ENCODE measurements around the gene HSPG2. TPM values are rescaled to one million over a fixed set of nuclear protein-coding genes. Genes with fewer than 3 reads are reported as not detected.
A peak's percentile ranks its signal among the peaks of the same experiment; 100 is the strongest.
"Not testable (repeated sequence)": the region's sequence is repeated elsewhere in the genome, so short reads cannot be mapped to it uniquely, and the experiment has no call there.

Gene HSPG2
- total RNA-seq, 1 experiment from 2014 or later = 35.1 TPM

DNA sequence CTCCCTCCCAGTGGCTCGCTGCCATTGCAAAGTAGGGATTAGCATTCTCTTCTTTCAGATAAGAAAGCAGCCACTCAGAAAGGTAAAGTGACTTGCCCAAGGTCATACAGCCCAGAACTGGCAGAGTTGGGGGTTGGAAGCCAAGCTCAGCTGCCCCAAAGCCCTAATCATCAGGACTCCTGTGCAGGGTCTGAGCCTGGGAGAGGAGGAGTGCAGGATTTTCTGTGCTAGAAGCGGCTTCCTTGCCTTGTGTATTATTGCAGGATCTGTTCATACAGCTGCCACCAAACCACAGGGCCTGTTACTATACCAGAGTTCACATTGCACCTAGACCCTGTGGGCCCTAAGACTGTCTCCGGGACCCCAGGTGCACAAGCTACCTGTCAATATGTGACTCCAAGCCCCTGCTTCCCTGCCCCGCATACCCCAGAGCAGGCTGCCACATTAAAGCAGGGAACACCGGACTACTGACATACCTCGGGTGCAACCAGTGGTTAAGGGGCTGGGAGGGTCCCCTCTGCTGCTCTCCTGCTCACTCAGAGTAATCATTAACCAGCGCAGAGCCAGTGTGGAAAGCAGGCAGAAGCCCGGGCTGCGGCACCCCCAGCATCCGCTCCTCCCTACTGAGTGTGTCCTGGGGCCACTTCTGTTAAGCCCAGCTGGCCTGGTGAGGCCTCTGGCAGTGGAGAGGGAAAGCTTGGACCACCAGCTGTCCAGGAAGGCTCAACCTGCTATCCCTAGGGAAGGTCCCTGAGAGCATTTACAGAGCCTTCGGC, 15.8 kb downstream of the HSPG2 start:
- ATAC-seq (no peak), DNase-seq (no peak)
- Histone ChIP-seq H3K9ac (ENCODE audit: low read length) (no peak overlapping the region), H3K79me2 (ENCODE audit: low read length) (0 out of 2 replicates have a peak, but pooled peaks cover 6% of the 10 kb centered on the region), H3K4me2 (ENCODE audit: low read length) (no peak overlapping the region), H3K4me3 (ENCODE audit: low read length) (no peak overlapping the region), H3K27ac (ENCODE audit: low read length) (no peak overlapping the region), H3F3A (ENCODE audit: low read length, unreplicated experiment) (no peaks in the 10 kb centered on the region), H3K9me2 (replicated peaks; ENCODE audit: low read length) (no peaks in the 10 kb centered on the region), H4K20me1 (ENCODE audit: low read length) (no peaks in the 10 kb centered on the region), H3K27me3 (ENCODE audit: low read length) (no peaks in the 10 kb centered on the region), H3K9me3 (ENCODE audit: low read length) (no peaks in the 10 kb centered on the region), H3K4me1 (ENCODE audit: insufficient read depth, low read length) (peaks cover 8% of the 10 kb centered on the region; the same call in 1 of the 2 replicates), H2AFZ (ENCODE audit: low read length) (no peak overlapping the region), H3K36me3 (ENCODE audit: low read depth, low read length) (no peaks in the 10 kb centered on the region)
- TF ChIP-seq EZH2 (IDR thresholded peaks at IDR 0.05; ENCODE audit: low read length, unreplicated experiment) (no peak), EZH2phosphoT487 (IDR thresholded peaks at IDR 0.05; ENCODE audit: borderline replicate concordance, low read length) (no peak)
- TF ChIP-seq, protein P1, sequence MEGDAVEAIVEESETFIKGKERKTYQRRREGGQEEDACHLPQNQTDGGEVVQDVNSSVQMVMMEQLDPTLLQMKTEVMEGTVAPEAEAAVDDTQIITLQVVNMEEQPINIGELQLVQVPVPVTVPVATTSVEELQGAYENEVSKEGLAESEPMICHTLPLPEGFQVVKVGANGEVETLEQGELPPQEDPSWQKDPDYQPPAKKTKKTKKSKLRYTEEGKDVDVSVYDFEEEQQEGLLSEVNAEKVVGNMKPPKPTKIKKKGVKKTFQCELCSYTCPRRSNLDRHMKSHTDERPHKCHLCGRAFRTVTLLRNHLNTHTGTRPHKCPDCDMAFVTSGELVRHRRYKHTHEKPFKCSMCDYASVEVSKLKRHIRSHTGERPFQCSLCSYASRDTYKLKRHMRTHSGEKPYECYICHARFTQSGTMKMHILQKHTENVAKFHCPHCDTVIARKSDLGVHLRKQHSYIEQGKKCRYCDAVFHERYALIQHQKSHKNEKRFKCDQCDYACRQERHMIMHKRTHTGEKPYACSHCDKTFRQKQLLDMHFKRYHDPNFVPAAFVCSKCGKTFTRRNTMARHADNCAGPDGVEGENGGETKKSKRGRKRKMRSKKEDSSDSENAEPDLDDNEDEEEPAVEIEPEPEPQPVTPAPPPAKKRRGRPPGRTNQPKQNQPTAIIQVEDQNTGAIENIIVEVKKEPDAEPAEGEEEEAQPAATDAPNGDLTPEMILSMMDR (conservative IDR thresholded peaks at IDR 0.05; ENCODE audit: low read depth, low read length) = no peak
- intact Hi-C loops (cut with micrococcal nuclease) = no loop called here
- CTCF ChIA-PET = no interaction called here
- POLR2A ChIA-PET (ENCODE audit: unreplicated experiment) = no interaction called here
- no TSS peak for BruUV-seq (replicated peaks)

DNA sequence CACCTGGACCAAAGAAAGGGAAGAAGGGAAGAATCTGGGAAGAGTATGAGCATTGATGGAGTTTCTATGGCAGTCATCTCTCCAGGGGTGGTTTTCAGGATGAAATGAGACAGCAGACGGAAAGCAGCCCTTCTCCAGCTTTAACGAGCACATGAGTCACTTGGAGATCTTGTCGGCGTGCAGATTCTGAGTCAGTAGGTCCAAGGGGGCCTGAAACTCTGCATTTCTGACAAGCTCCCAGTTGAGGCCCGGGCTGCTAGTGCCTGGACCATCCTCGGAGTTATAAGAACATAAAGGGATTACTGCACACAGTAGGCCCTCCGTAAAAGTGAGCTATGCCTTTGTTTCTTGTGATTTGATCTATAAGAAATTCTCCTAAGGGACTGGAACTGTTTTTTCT, 17.6 kb downstream of the HSPG2 start:
- no peaks in the 10 kb centered on the region for H4K20me1 ChIP-seq (ENCODE audit: low read length)
- no peaks in the 10 kb centered on the region for H3K79me2 ChIP-seq (ENCODE audit: low read length)
- no TSS peak for BruUV-seq (replicated peaks)
- CTCF ChIA-PET = interaction anchor here (0.6 kb wide), 1 partner anchor 104 kb away, joined by 3 read pairs; no protein-coding TSS in a partner anchor
- H3K9ac ChIP-seq (ENCODE audit: low read length) = no peak overlapping the region
- H2AFZ ChIP-seq (ENCODE audit: low read length) = no peak overlapping the region
- H3K27ac ChIP-seq (ENCODE audit: low read length) = no peak overlapping the region
- ATAC-seq (peak; percentile 65), DNase-seq (peak; percentile 77)
- TF ChIP-seq EZH2phosphoT487 (IDR thresholded peaks at IDR 0.05; ENCODE audit: borderline replicate concordance, low read length) (no peak), EZH2 (IDR thresholded peaks at IDR 0.05; ENCODE audit: low read length, unreplicated experiment) (no peak)
- TF ChIP-seq, protein P1 (conservative IDR thresholded peaks at IDR 0.05; ENCODE audit: low read depth, low read length) = no peak
- intact Hi-C loops (cut with micrococcal nuclease) = no loop called here
- H3K4me3 ChIP-seq (ENCODE audit: low read length) = no peak overlapping the region
- no peaks in the 10 kb centered on the region for H3F3A ChIP-seq (ENCODE audit: low read length, unreplicated experiment)
- H3K9me3 ChIP-seq (ENCODE audit: low read length) = no peaks in the 10 kb centered on the region
- no peaks in the 10 kb centered on the region for H3K36me3 ChIP-seq (ENCODE audit: low read depth, low read length)
- H3K27me3 ChIP-seq (ENCODE audit: low read length) = no peaks in the 10 kb centered on the region
- H3K4me2 ChIP-seq (ENCODE audit: low read length) = no peak overlapping the region
- peaks cover 8% of the 10 kb centered on the region; the same call in 1 of the 2 replicates for H3K4me1 ChIP-seq (ENCODE audit: insufficient read depth, low read length)
- POLR2A ChIA-PET (ENCODE audit: unreplicated experiment) = no interaction called here
- H3K9me2 ChIP-seq (replicated peaks; ENCODE audit: low read length) = no peaks in the 10 kb centered on the region

DNA sequence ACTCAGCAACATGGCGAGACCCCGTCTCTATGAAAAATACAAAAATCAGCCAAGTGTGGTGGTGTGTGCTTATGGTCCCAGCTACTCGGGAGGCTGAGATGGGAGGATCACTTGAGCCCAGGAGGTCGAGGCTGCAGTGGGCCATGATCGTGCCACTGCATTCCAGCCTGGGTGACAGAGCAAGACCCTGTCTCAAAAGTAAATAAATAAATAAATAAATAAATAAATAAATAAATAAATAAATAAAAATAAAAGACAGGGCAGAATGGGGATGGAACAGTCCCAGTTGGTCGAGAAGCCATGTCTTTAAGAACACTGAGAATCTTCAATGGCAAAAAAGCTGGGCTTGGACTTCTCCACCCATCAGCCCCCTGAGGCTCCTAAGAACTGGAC, 19.9 kb downstream of the HSPG2 start:
- POLR2A ChIA-PET (ENCODE audit: unreplicated experiment); DNase-seq; BruUV-seq (replicated peaks); CTCF ChIA-PET; H3F3A ChIP-seq (ENCODE audit: low read length, unreplicated experiment); H3K4me3 ChIP-seq (ENCODE audit: low read length); H2AFZ ChIP-seq (ENCODE audit: low read length); H4K20me1 ChIP-seq (ENCODE audit: low read length); H3K9ac ChIP-seq (ENCODE audit: low read length); H3K4me2 ChIP-seq (ENCODE audit: low read length); H3K9me2 ChIP-seq (replicated peaks; ENCODE audit: low read length); H3K36me3 ChIP-seq (ENCODE audit: low read depth, low read length); H3K9me3 ChIP-seq (ENCODE audit: low read length); H3K79me2 ChIP-seq (ENCODE audit: low read length); H3K27me3 ChIP-seq (ENCODE audit: low read length); ATAC-seq; H3K4me1 ChIP-seq (ENCODE audit: insufficient read depth, low read length); intact Hi-C loops (cut with micrococcal nuclease); H3K27ac ChIP-seq (ENCODE audit: low read length): not testable (repeated sequence)

Data from PC-3 (cell line).